ENCODE measurements around the gene C1orf21.

C1orf21 gene

GRCh38 chr1:184567637-184568036 is 180.8 kb downstream of the C1orf21 start:
- Histone ChIP-seq H3K79me2 (ENCODE audit: insufficient read depth, low read length) (no peaks in the 10 kb centered on the region), H3F3A (ENCODE audit: insufficient read depth, low read length) (no peaks in the 10 kb centered on the region), H3K4me2 (ENCODE audit: low read length) (no peak overlapping the region), H3K9me2 (ENCODE audit: low read depth, low read length) (no peaks in the 10 kb centered on the region), H4K20me1 (ENCODE audit: insufficient read depth, low read length) (no peaks in the 10 kb centered on the region), H3K4me1 (ENCODE audit: insufficient read depth, low read length, severe bottlenecking) (no peaks in the 10 kb centered on the region), H3K27me3 (ENCODE audit: insufficient read depth, low read length) (no peaks in the 10 kb centered on the region), H3K9ac (ENCODE audit: low read length) (no peak overlapping the region), H3K9me3 (ENCODE audit: low read length) (no peaks in the 10 kb centered on the region), H3K27ac (ENCODE audit: low read depth, low read length, poor library complexity, severe bottlenecking) (no peak overlapping the region), H2AFZ (ENCODE audit: low read length) (no peak overlapping the region), H3K36me3 (ENCODE audit: insufficient read depth, low read length) (no peaks in the 10 kb centered on the region), H3K4me3 (ENCODE audit: low read depth, low read length, poor library complexity, severe bottlenecking) (no peak overlapping the region)
- TF ChIP-seq EZH2 (IDR thresholded peaks at IDR 0.05; ENCODE audit: borderline replicate concordance, low read length) (no peak), CTCF (IDR thresholded peaks at IDR 0.05; ENCODE audit: low read length) (no peak)

GRCh38 chr1:184568148-184568547 is 181.3 kb downstream of the C1orf21 start:
- no peak overlapping the region for H3K9ac ChIP-seq (ENCODE audit: low read length)
- H2AFZ ChIP-seq (ENCODE audit: low read length): no peak overlapping the region
- H3K4me3 ChIP-seq (ENCODE audit: low read depth, low read length, poor library complexity, severe bottlenecking): no peak overlapping the region
- H3F3A ChIP-seq (ENCODE audit: insufficient read depth, low read length): no peaks in the 10 kb centered on the region
- no peaks in the 10 kb centered on the region for H3K9me2 ChIP-seq (ENCODE audit: low read depth, low read length)
- H3K4me2 ChIP-seq (ENCODE audit: low read length): no peak overlapping the region
- H3K27ac ChIP-seq (ENCODE audit: low read depth, low read length, poor library complexity, severe bottlenecking): no peak overlapping the region
- H3K4me1 ChIP-seq (ENCODE audit: insufficient read depth, low read length, severe bottlenecking): no peaks in the 10 kb centered on the region
- no peaks in the 10 kb centered on the region for H3K79me2 ChIP-seq (ENCODE audit: insufficient read depth, low read length)
- H3K36me3 ChIP-seq (ENCODE audit: insufficient read depth, low read length): no peaks in the 10 kb centered on the region
- TF ChIP-seq CTCF (IDR thresholded peaks at IDR 0.05; ENCODE audit: low read length) (no peak), EZH2 (IDR thresholded peaks at IDR 0.05; ENCODE audit: borderline replicate concordance, low read length) (no peak)
- no peaks in the 10 kb centered on the region for H3K9me3 ChIP-seq (ENCODE audit: low read length)
- no peaks in the 10 kb centered on the region for H4K20me1 ChIP-seq (ENCODE audit: insufficient read depth, low read length)
- H3K27me3 ChIP-seq (ENCODE audit: insufficient read depth, low read length): no peaks in the 10 kb centered on the region

GRCh38 chr1:184569106-184569505 is 182.3 kb downstream of the C1orf21 start:
- H3K9me3 ChIP-seq (ENCODE audit: low read length): no peaks in the 10 kb centered on the region
- H3K27ac ChIP-seq (ENCODE audit: low read depth, low read length, poor library complexity, severe bottlenecking): no peak overlapping the region
- no peaks in the 10 kb centered on the region for H3K36me3 ChIP-seq (ENCODE audit: insufficient read depth, low read length)
- no peaks in the 10 kb centered on the region for H3F3A ChIP-seq (ENCODE audit: insufficient read depth, low read length)
- no peak for TF ChIP-seq CTCF (IDR thresholded peaks at IDR 0.05; ENCODE audit: low read length)
- TF ChIP-seq EZH2 (IDR thresholded peaks at IDR 0.05; ENCODE audit: borderline replicate concordance, low read length): no peak
- no peak overlapping the region for H2AFZ ChIP-seq (ENCODE audit: low read length)
- H3K27me3 ChIP-seq (ENCODE audit: insufficient read depth, low read length): no peaks in the 10 kb centered on the region
- H3K79me2 ChIP-seq (ENCODE audit: insufficient read depth, low read length): no peaks in the 10 kb centered on the region
- H3K9me2 ChIP-seq (ENCODE audit: low read depth, low read length): no peaks in the 10 kb centered on the region
- no peaks in the 10 kb centered on the region for H3K4me1 ChIP-seq (ENCODE audit: insufficient read depth, low read length, severe bottlenecking)
- H3K4me3 ChIP-seq (ENCODE audit: low read depth, low read length, poor library complexity, severe bottlenecking): no peak overlapping the region
- no peak overlapping the region for H3K4me2 ChIP-seq (ENCODE audit: low read length)
- H3K9ac ChIP-seq (ENCODE audit: low read length): no peak overlapping the region
- no peaks in the 10 kb centered on the region for H4K20me1 ChIP-seq (ENCODE audit: insufficient read depth, low read length)
